Hepatocyte (in vitro differentiated cells): ENCODE measurements around the gene HACD2. TPM values are rescaled to one million over a fixed set of nuclear protein-coding genes. Genes with fewer than 3 reads are reported as not detected.

Source experiments
- DNase-seq: peaks from one replicate; pipeline ENCODE4 v3.0.0-alpha.2; 2016; ENCODE audit warnings: low spot score
- H2AFZ ChIP-seq: fragments of 200-600 bp; sonication (generic); 2 replicates; pipeline ENCODE4 v1.6.0; 2016; ENCODE audit warnings: antibody characterized with exemption, mild to moderate bottlenecking
- H3K27ac ChIP-seq: fragments of 200-600 bp; sonication (generic); 2 replicates; pipeline ENCODE4 v1.5.1; 2016; ENCODE audit warnings: mild to moderate bottlenecking
- H3K27me3 ChIP-seq: fragments of 200-600 bp; sonication (generic); 2 replicates; pipeline ENCODE4 v1.6.1; 2016
- H3K36me3 ChIP-seq: fragments of 200-600 bp; sonication (generic); replicated peaks from 2 replicates; pipeline ENCODE4 v1.5.1; 2016; ENCODE audit warnings: low read depth; ENCODE audit not compliant: insufficient read depth
- H3K4me1 ChIP-seq: fragments of 200-600 bp; sonication (generic); 2 replicates; pipeline ENCODE4 v1.5.1; 2016; ENCODE audit warnings: mild to moderate bottlenecking, moderate library complexity; ENCODE audit not compliant: insufficient read depth
- H3K4me2 ChIP-seq: fragments of 200-600 bp; sonication (generic); 2 replicates; pipeline ENCODE4 v1.6.0; 2016
- H3K4me3 ChIP-seq: fragments of 200-600 bp; sonication (generic); 2 replicates; pipeline ENCODE4 v1.5.1; 2016; ENCODE audit warnings: mild to moderate bottlenecking
- H3K79me2 ChIP-seq: fragments of 200-600 bp; sonication (generic); 2 replicates; pipeline ENCODE4 v1.6.0; 2017; ENCODE audit warnings: mild to moderate bottlenecking
- H3K9me2 ChIP-seq: fragments of 200-600 bp; sonication (generic); replicated peaks from 2 replicates; pipeline ENCODE4 v1.6.0; 2017; ENCODE audit warnings: mild to moderate bottlenecking; ENCODE audit not compliant: insufficient read depth
- H3K9me3 ChIP-seq: fragments of 200-600 bp; sonication (generic); 2 replicates; pipeline ENCODE4 v1.5.1; 2016; ENCODE audit warnings: low read depth, mild to moderate bottlenecking
- H4K20me1 ChIP-seq: fragments of 200-600 bp; sonication (generic); 2 replicates; pipeline ENCODE4 v1.6.0; 2016; ENCODE audit warnings: mild to moderate bottlenecking; ENCODE audit not compliant: insufficient read depth, poor library complexity, severe bottlenecking
- CTCF ChIP-seq: fragments of 200-600 bp; sonication (generic); IDR thresholded peaks from 2 replicates; pipeline ENCODE4 v1.5.1; 2016; ENCODE audit warnings: antibody characterized with exemption, mild to moderate bottlenecking; ENCODE audit not compliant: poor library complexity
- EZH2 ChIP-seq: fragments of 200-600 bp; sonication (generic); IDR thresholded peaks from 2 replicates; pipeline ENCODE4 v1.6.1; 2016; ENCODE audit warnings: antibody characterized with exemption, mild to moderate bottlenecking, borderline replicate concordance
- EZH2phosphoT487 ChIP-seq: fragments of 200-600 bp; sonication (generic); IDR thresholded peaks from one replicate; pipeline ENCODE4 v1.6.1; 2018; ENCODE audit warnings: antibody characterized with exemption, mild to moderate bottlenecking, low read depth, moderate library complexity; ENCODE audit not compliant: unreplicated experiment, severe bottlenecking
- WGBS: methylation state at CpG from one replicate; pipeline ENCODE4 v1.1.6; 2016; ENCODE audit warnings: low lambda C conversion rate; ENCODE audit errors: missing lambda C conversion rate; 5-methylcytosine and 5-hydroxymethylcytosine counted together
- polyA plus RNA-seq: library from polyadenylated mRNA; unstranded; fragments of >200 nt; fragmentation: Nextera tagmentation; extraction: Ambion mirVana; gene quantifications from 2 replicates; pipeline ENCODE4 v1.2.1, GENCODE V29; 2016
- total RNA-seq: library from RNA; depleted of rRNA; stranded (reverse); fragments of >200 nt; gene quantifications from 2 replicates; pipeline ENCODE4 v1.2.3, GENCODE V29; 2014

Gene HACD2
- total and polyA plus RNA-seq, 2 experiments from 2014 or later: 31.8 to 64.3 TPM

DNA sequence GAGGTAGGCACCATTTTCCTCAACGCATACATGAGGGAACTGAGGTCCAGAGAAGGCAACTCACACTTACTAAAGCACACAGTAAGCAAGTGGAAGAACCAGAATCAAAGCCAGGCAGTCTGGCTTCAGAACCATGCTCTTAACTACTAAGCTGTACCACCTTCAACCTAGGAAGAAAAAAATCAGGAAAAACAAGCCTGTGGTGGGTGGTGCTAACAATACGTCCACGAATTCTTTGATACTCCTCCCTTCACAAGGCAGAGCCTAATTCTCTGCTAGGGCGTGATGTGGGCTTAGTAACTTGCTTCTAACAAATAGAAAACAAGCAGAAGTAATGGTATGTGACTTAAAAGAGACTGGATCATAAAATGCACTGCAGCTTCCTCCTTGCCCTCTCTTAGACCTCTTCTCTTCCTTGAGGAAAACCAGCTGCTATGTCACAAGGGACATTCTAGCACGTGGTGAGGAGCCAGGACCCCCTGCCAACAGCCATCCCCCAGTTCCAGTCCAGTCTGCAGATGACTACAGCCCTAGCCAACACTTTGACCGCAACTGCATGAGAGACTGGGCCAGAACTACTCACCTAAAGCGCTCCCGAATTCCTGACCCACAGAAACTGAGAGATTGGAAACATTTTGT lies 36.9 kb downstream of the HACD2 start:
- Histone ChIP-seq H3K4me2 (no peak overlapping the region), H3K36me3 (no peaks in the 10 kb centered on the region), H3K79me2 (peaks cover 21% of the 10 kb centered on the region), H3K9me3 (no peaks in the 10 kb centered on the region), H3K4me1 (no peaks in the 10 kb centered on the region), H3K4me3 (no peak overlapping the region), H3K27ac (no peak overlapping the region), H3K9me2 (no peaks in the 10 kb centered on the region), H4K20me1 (no peaks in the 10 kb centered on the region), H2AFZ (no peak overlapping the region), H3K27me3 (no peaks in the 10 kb centered on the region)
- no peak for TF ChIP-seq EZH2phosphoT487
- no peak for TF ChIP-seq CTCF
- TF ChIP-seq EZH2: no peak
- no peak for DNase-seq
- 75% methylated on average over 8 of the region's 8 CpGs for WGBS

DNA sequence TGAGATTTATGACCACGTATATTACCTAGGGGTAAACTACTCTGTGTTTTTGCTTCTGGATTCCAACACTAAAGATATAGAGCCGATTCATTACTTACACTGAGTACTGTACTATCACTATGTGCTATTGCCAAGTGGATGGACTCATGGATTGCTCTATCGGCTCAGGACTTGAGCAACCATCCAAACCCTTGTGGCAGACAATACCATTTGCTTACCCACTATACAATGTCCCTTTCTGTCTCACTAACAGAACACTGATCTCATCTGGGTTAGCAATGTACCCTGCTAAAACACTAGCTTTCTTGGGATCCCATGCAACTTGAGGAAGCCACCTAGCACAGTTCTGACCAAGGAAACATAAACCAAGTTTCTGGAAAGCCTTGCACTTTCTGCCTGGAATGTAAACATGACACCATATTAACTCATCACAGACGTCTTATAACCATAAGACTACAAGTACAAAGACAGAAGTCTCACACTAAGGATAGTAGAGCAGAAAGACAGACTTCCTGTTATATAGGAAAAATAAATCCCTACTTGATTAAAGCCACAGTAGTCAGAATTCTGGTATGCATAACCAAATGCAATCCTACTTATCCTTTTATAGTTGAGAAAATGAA lies 38.6 kb downstream of the HACD2 start:
- Histone ChIP-seq H3K9me2 (no peaks in the 10 kb centered on the region), H3K79me2 (peaks cover 10% of the 10 kb centered on the region), H3K36me3 (no peaks in the 10 kb centered on the region), H3K4me3 (no peak overlapping the region), H3K9me3 (no peaks in the 10 kb centered on the region), H3K27ac (no peak overlapping the region), H2AFZ (no peak overlapping the region), H4K20me1 (no peaks in the 10 kb centered on the region), H3K4me1 (no peaks in the 10 kb centered on the region), H3K4me2 (no peak overlapping the region), H3K27me3 (no peaks in the 10 kb centered on the region)
- 71% methylated on average over 4 of the region's 4 CpGs for WGBS
- no peak for TF ChIP-seq EZH2phosphoT487
- DNase-seq: no peak

GRCh38 chr3:123543950-123544349 lies 40.9 kb downstream of the HACD2 start:
- no peak overlapping the region for H3K4me3 ChIP-seq
- 79% methylated on average over 6 of the region's 6 CpGs for WGBS
- no peaks in the 10 kb centered on the region for H3K4me1 ChIP-seq
- DNase-seq: no peak
- no peaks in the 10 kb centered on the region for H3K27me3 ChIP-seq
- no peak overlapping the region for H2AFZ ChIP-seq
- H3K27ac ChIP-seq: no peak overlapping the region
- no peaks in the 10 kb centered on the region for H4K20me1 ChIP-seq
- H3K4me2 ChIP-seq: no peak overlapping the region
- no peaks in the 10 kb centered on the region for H3K36me3 ChIP-seq
- H3K79me2 ChIP-seq: peaks cover 12% of the 10 kb centered on the region
- no peaks in the 10 kb centered on the region for H3K9me2 ChIP-seq
- TF ChIP-seq EZH2phosphoT487 (no peak), EZH2 (no peak), CTCF (no peak)
- H3K9me3 ChIP-seq: no peaks in the 10 kb centered on the region

- Histone ChIP-seq H4K20me1 (peaks cover 4% of the 10 kb centered on the region), H3K79me2 (peaks cover 14% of the 10 kb centered on the region), H3K27ac (no peak overlapping the region), H3K4me1 (no peaks in the 10 kb centered on the region), H3K9me2 (no peaks in the 10 kb centered on the region), H3K27me3 (no peaks in the 10 kb centered on the region), H3K4me3 (no peak overlapping the region), H3K4me2 (no peak overlapping the region), H2AFZ (no peak overlapping the region), H3K9me3 (no peaks in the 10 kb centered on the region), H3K36me3 (no peaks in the 10 kb centered on the region)
- no peak for TF ChIP-seq CTCF
- no peak for TF ChIP-seq EZH2phosphoT487
- TF ChIP-seq EZH2: no peak
- no peak for DNase-seq
- 75% methylated on average over 2 of the region's 2 CpGs for WGBS
Observed at GRCh38 chr3:123540285-123540684, 44.6 kb downstream of the HACD2 start.
